ENCODE data around the gene CARD9.
A peak's percentile ranks its signal among the peaks of the same experiment; 100 is the strongest.

Gene CARD9

GRCh38 chr9:136344544-136345280, 28.8 kb downstream of the CARD9 start:
- no peak for DNase-seq

DNA sequence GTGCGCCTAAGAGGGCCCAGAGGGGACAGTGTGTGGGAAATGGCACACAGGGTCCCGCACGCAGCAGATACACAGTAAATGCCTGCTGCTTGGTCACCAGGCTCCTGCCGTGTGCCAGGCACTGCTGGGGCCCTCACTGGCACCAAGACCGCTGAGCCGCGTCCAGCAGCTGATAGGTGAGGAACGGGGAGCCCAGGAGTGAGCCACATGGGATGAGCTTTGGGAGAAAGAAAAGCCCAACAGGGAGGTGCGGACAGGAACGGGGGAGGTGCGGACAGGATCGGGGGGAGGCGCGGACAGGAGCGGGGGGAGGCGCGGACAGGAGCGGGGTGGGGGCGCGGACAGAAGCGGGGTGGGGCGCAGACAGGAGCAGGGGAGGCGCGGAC, 29.6 kb downstream of the CARD9 start:
- no peak for DNase-seq

DNA sequence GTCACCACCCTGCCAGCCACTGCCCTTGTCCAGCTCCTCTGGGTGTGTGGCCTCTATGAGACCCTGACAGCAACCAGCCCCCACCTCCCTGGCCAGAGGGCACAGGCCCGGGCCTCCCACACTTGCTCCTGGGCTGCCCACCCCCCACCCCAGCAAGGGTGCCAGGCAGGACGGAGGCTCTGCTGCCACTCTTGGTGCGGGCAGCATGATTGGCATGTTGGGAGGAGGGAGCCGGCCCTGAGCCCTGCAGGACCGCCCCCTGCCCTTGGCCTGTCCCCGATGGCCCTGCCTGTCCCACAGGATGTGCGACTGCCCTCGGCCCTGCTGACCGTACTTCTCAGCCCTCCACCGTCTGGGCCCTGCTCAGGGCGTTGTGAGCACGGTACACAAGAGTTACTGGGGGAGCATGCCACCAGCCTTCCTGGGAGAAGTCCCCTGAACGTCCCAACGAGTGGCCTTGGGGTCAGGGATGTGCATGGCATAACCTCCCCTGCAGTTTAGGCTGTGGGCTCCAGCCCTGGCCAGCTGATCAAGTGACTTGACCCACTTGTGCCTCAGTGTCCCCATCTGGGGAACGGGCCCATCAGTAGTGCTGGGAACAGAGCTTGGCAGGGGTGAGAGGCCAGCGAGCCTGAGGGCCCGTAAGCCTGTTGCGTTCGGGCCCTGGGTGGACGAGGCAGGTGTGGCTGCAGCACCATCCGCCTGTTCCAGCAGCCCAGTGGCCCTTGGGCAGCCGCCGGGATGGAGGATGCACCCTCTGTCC, 30.2 kb downstream of the CARD9 start:
- no peak for DNase-seq

GRCh38 chr9:136342181-136343120, 31.0 kb downstream of the CARD9 start:
- peak; percentile 50 for DNase-seq

DNA sequence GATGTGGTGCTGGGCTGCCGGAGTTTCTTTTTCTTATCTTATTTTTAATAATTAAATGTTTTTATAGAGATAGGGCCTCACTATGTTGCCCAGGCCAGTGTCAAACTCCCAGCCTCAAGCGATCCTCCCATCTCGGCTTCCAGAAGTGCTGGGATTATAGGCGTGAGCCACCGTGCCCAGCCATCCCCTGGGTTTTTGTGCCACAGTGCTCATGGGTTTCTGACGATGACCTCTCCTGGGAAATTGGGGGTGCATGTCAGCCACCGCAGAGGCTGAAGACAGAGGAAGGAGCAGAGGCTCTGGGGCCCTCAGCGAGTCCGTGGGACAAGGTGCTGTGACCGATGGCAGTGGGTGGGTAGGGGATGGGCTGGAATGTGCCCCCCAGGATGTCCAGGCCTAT, 31.7 kb downstream of the CARD9 start:
- DNase-seq, result no peak

- no peak for DNase-seq
These were observed 32.3 kb downstream of the CARD9 start for GRCh38 chr9:136341042-136341655.

DNA sequence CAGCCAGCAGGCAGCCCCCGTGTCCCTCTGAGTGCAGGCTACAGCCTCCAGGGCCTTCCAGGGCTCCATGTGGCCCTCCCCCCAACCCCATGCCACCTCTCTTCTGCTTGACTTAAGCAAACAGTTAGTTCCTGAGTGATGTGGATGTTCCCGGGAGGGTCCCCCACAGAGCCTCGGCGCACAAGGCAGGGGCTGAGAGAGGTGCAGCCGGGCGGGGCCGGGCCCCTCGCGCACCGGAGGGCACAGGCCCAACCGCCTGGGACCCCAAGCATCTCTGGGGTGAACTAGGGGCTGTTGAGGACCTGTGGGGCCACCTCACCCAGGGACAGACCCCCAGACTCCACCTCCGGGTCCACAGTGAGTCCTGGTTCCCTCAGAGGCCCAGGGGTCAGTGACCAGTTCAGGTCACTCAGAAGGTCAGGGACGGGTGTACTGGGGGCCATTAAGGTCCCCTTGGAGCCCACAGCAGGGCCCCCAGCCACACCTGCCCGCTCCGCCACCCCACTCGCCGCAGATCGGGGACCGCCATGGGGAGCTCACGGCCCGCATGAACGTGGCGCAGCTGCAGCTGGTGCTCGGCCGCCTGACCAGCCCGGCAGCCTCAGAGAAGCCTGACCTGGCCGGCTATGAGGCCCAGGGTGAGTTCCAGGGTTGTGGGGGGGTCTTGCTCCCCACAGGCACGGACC, 33.0 kb downstream of the CARD9 start:
- no peak for DNase-seq

GRCh38 chr9:136339958-136340310, 33.5 kb downstream of the CARD9 start:
- DNase-seq, result no peak

DNA sequence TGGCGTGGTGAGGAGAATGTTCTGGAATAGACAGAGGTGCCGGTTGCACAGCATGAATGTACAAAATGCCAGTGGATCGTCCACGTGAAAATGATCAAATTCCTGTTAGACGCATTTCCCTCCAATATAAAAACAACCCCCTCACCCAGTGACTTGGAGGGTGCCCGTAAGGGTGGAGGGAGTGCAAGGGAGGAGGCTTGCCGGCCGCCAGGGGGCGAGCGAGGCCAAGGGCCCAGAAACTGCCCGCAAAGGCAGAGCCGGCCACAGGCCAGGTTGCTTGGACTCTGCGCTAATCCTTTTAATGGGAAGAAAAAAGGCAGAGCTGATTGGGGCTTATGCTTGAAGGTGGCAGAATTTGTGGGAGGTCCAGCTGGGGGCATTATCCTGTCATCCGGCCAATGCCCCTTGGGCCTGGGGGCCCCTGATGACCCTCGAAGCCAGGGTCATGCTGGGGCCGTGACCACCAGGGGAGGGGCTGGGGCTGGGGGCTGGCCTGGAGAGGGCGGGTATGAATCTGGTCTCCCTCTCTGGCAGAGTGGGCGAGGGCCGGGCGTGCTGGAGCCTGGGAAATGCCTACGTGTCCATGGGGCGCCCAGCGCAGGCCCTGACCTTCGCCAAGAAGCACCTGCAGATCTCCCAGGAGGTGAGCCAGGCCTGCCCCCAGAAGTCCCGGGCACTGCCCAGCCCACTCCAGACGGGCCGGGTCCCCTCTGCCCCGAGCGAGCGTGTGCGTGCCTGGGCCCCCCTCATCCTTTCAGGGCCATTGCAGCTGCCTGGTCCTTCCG, 34.1 kb downstream of the CARD9 start:
- peak; percentile 35 for DNase-seq

DNA sequence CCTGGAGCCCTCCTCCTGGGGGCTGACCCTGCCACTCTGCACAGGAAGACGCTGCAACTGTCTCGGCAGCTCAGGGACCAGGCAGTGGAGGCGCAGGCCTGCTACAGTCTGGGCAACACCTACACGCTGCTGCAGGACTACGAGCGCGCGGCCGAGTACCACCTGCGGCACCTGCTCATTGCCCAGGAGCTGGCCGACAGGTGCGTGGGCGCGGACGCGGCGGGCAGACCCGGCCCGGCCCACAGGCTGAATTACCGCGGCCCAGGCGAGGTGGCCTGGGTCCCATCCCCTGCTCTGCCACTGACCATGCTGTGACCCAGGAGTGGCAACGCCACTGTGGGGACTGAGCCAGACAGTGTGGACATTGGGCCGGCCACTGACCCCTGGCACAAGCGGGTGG, 35.0 kb downstream of the CARD9 start:
- DNase-seq, result no peak

GRCh38 chr9:136337416-136338395, 35.8 kb downstream of the CARD9 start:
- no peak for DNase-seq

GRCh38 chr9:136336881-136337280, 36.6 kb downstream of the CARD9 start:
- DNase-seq, result no peak

- DNase-seq, result no peak
These were observed 37.2 kb downstream of the CARD9 start for GRCh38 chr9:136336156-136336870.

DNA sequence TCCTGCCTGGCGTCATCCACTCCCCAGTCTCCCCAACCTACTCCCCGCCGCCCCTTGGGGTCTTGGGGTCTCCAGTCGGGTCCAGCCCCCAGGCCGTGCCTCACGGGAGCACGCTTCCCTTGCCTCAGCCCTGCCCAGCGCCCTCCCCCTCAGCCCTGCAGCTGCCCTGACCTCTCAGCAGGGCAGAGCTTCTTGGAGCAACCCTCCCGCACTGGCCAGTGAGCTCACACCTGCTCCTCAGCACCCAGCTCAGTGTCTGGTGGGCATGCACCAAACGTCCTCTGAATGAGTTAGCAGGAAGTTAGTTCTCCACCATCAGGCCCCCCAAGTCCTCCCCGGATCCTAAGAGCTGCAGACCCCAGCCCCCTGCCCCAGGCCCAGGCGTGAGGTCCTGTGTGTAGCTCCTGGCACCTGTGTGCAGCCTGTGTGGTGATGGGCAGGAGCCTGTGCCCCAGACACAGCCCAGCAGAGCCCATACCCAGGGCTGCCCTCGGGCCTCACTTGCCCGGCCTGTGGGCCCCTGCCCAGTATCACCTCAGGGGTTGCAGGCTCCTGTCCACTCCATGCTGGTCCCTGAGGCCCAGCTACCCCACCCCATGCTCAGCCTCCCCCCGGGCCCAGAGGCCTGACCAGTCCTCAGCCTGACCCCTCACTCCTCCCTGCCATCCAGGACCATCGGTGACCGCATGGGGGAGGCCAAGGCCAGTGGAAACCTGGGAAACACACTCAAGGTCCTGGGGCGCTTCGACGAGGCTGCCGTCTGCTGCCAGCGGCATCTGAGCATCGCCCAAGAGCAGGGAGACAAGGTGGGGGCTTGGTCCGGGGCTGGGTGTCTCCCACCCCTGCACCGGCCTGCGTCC, 37.9 kb downstream of the CARD9 start:
- DNase-seq, result no peak

DNA sequence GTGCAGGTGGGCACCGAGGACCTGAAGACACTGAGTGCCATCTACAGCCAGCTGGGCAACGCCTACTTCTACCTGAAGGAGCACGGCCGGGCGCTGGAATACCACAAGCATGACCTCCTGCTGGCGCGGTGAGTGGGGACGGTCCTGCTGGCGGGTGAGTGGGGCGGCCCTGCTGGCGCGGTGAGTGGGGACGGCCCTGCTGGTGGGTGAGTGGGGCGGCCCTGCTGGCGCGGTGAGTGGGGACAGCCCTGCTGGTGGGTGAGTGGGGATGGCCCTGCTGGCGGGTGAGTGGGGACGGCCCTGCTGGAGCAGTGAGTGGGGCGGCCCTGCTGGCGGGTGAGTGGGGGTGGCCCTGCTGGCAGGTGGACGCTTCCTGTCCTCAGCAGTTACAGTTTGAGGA, 38.9 kb downstream of the CARD9 start:
- no peak for DNase-seq

DNA sequence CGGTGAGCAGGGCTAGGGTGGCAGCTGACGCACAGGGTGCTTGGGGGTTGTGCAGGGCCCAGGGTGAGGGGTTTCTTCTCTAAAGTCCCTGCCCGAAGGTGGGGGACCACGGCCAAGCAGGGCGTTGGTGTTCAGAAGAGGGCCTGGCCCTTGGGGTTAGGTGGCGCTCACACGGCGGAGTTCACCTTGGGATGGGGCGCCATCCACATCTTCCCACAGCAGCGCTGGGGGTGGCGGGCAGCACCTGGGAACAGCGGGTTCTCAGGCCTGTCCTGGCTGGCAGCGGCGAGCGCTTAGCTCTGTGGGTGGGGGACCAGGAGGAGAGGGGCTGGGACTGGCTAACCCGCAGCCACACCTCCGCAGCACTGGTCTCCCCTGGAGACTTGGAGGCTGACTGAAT, 40.0 kb downstream of the CARD9 start:
- DNase-seq, result no peak

- no peak for DNase-seq
These were observed 40.4 kb downstream of the CARD9 start for GRCh38 chr9:136333045-136333444.

DNA sequence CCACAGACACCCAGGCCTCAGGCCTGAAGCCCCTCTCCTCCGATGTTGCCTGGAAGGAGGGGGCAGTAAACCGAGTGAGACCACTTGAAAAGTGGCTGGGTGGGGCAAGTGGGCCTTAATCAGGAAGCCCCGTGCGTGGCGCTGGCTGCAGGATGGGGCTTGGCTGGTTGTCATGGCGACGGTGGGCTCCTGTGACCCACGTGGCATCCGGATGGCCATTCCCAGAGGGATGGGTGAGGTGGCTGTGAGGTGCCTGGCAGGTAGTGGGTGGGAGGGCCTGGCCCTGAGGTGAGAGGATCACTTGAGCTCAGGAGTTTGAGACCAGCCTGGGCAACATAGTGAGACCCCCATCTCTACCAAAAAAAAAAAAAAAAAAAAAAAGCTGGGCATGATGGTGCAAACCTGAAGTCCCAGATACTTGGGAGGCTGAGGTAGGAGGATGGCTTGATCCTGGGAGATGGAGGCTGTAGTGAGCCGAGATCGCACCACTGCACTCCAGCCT, 40.9 kb downstream of the CARD9 start:
- no peak for DNase-seq

Measured in MV-4-11 (cell line).